NOMO-1 treated with DMSO at 0.1 percent for 48 hours (cell line): Measurements from ENCODE around the gene ZBBX.
"Not testable (repeated sequence)": the region's sequence is repeated elsewhere in the genome, so short reads cannot be mapped to it uniquely, and the experiment has no call there.

ENCODE experiments used
- DNase-seq: peaks from one replicate; lab custom pipeline; 2025; ENCODE audit not compliant: unreplicated experiment; lab: John Stamatoyannopoulos, UW

ZBBX gene

GRCh38 chr3:167380004-167380689 is at the start of gene ZBBX:
Gene ZBBX, minus strand, starts transcription at chr3:167380297. Its CDS starts 7,396 bp downstream, at chr3:167372901.
- DNase-seq = peak; percentile 79

GRCh38 chr3:167426962-167427361 is 46.9 kb upstream of the ZBBX start:
- not testable (repeated sequence) for DNase-seq

GRCh38 chr3:167422396-167422795 is 42.3 kb upstream of the ZBBX start:
- DNase-seq = not testable (repeated sequence)

- DNase-seq = no peak
Observed at GRCh38 chr3:167409611-167410010, 29.5 kb upstream of the ZBBX start.

- DNase-seq = peak; percentile 74
Observed at GRCh38 chr3:167406876-167407492, 26.9 kb upstream of the ZBBX start.

GRCh38 chr3:167397826-167398225 is 17.7 kb upstream of the ZBBX start:
- DNase-seq = no peak

- no peak for DNase-seq
Observed at GRCh38 chr3:167396075-167396474, 16.0 kb upstream of the ZBBX start.

- DNase-seq = no peak
Observed at GRCh38 chr3:167394003-167394402, 13.9 kb upstream of the ZBBX start.

GRCh38 chr3:167382155-167382554 is 2.1 kb upstream of the ZBBX start:
- DNase-seq = no peak

GRCh38 chr3:167375478-167375877 is 4.6 kb downstream of the ZBBX start:
- DNase-seq = no peak

GRCh38 chr3:167372138-167372537 is 8.0 kb downstream of the ZBBX start:
- no peak for DNase-seq

- no peak for DNase-seq
Observed at GRCh38 chr3:167361948-167362347, 18.1 kb downstream of the ZBBX start.

- DNase-seq = no peak
Observed at GRCh38 chr3:167361306-167361705, 18.8 kb downstream of the ZBBX start.

GRCh38 chr3:167355446-167355845 is 24.7 kb downstream of the ZBBX start:
- no peak for DNase-seq

- no peak for DNase-seq
Observed at GRCh38 chr3:167354751-167355150, 25.3 kb downstream of the ZBBX start.

GRCh38 chr3:167350245-167350862 is 29.7 kb downstream of the ZBBX start:
- peak; percentile 49 for DNase-seq

GRCh38 chr3:167346171-167346570 is 33.9 kb downstream of the ZBBX start:
- DNase-seq = no peak

GRCh38 chr3:167330993-167331785 is 48.9 kb downstream of the ZBBX start:
- peak; percentile 71 for DNase-seq

- no peak for DNase-seq
Observed at GRCh38 chr3:167323572-167323971, 56.5 kb downstream of the ZBBX start.

- DNase-seq = peak; percentile 88
Observed at GRCh38 chr3:167318996-167319615, 61.0 kb downstream of the ZBBX start.

GRCh38 chr3:167318306-167318705 is 61.8 kb downstream of the ZBBX start:
- DNase-seq = peak; percentile 39
